HG02678 (cell line): ENCODE data around the gene NUP160.
"Not testable (repeated sequence)": the region's sequence is repeated elsewhere in the genome, so short reads cannot be mapped to it uniquely, and the experiment has no call there.

Experiments
- ATAC-seq: cut with Tn5 transposase; IDR thresholded peaks from one replicate; pipeline ENCODE4 v1.9.1; 2021; ENCODE audit warnings: mild to moderate bottlenecking, moderate library complexity; ENCODE audit not compliant: unreplicated experiment

Gene NUP160

GRCh38 chr11:47863189-47863897, 15.2 kb upstream of the NUP160 start:
- ATAC-seq: peak; percentile 50

DNA sequence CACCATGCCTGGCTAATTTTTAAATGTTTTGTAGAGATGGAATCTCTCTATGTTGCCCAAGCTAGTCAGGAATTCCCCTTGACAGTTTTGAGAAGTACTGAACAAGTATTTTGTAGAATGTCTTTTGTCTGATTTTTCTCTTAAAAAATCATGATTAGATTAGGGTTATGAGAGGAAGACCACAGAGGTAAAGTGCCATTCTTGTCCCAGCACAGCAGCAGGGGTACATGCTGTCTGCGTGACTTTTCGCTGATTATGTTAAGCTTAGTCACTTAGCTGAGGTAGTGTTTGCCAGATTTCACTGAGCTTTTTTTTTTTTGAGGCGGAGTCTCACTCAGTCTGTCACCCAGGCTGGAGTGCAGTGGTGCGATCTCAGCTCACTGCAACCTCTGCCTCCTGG, 13.6 kb upstream of the NUP160 start:
- no peak for ATAC-seq

- ATAC-seq: no peak
These were observed 12.4 kb upstream of the NUP160 start for GRCh38 chr11:47860536-47860935.

DNA sequence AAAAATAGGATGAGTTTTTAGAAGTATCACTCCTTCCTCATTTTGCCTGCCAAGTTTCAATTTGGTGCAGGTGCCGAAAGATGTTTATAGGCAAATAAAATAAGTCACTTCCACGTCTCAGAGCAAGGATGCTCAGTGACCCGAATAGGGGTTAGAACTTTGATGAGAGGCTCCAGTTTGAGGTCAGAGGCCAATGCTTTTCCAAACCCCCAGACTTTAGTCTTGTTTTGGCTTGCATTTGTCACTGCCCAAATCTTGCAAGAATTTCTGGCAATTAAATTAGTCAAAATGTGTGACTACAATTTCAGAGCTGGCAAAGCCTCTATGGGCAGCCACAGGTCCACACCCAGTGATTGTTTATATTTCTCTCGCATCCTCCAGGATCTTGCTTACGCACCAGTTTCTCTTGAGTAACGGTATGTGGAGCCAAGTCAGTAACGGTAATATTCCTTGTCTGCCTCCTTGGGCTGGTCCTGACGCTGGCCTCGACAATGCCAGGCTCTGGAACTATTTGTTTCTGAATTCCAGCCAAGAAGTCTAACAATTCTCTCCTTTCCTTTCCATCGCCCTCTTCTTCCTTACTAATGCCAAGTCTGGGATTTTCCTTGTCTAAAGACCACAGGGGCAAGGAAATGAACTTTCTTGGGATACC, 9.9 kb upstream of the NUP160 start:
- ATAC-seq: no peak

DNA sequence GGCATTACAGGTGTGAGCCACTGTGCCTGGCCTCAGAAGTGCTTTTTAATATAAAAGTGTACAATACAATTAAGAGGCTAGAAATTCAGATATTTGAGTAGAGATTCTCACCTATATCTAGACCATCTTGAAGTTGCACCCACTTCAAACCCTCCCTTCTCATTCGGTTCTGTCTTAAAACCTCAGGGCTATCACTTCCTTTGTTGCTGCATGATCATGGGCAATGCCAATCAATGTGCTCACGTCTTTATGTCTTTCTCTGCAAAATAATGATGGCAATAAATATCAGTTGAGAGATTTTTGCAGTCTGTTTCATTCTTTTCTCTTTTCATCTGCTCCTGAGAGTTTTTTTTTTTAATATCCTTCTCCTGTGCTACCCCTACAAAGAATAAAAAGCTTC, 9.3 kb upstream of the NUP160 start:
- no peak for ATAC-seq

GRCh38 chr11:47856186-47856585, 8.0 kb upstream of the NUP160 start:
- ATAC-seq: no peak

DNA sequence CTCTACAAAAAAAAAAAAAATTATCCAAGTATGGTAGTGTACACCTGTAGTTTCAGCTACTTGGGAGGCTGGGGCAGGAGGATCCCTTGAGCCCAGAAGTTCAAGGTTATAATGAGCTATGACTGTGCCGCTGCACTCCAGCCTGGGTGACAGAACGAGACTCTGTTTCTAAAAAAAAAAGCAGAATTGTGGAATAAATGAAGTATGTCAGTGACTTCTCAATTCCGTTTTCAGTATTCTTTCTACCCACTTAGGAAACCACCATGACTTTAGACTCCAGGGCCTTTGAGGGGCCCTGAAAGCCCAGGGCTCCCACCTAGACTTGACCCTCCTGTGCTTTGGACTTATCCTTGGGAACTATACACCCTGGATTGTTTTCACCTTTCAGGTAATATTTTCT, 6.5 kb upstream of the NUP160 start:
- peak; percentile 60 for ATAC-seq

DNA sequence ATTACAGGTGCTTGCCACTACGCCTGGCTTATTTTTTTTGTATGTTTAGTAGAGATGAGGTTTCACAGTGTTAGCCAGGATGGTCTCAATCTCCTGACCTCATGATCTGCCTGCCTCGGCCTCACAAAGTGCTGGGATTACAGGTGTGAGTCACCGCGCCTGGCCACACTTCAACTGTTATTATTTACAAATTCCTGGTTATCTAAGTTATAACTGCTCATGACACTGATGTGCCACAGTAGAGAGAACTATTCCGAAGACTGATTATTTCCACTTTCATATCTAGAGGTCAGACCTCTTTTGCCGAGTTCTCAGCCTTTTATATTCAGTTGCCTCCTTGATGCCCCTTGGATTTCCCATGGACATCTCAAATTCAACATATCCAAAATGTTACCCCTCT, 3.9 kb upstream of the NUP160 start:
- no peak for ATAC-seq

GRCh38 chr11:47850337-47850736, 2.2 kb upstream of the NUP160 start:
- no peak for ATAC-seq

- no peak for ATAC-seq
These were observed 578 bp upstream of the NUP160 start for GRCh38 chr11:47848700-47849155.

GRCh38 chr11:47847537-47847891, 636 bp downstream of the NUP160 start:
- no peak for ATAC-seq

DNA sequence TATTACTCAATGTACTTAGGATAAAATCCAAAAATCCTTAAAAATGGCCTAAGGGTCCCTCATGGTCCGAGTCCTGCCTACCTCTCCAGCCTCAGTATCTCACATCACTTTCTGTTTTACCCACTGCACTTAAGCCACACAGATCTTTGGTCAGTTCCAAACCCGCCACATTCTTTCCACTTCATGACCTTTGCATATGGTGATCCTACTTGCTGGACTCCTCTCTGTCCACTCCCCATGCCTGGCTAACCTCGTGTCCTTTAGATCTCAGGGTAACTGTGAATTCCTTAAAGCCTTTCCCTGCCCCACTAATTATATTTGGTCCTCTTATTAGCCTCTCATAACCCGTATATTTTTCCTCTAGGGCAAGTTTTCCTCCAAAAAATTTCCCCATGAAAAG, 1.2 kb downstream of the NUP160 start:
- ATAC-seq: no peak

- ATAC-seq: no peak
These were observed 4.6 kb downstream of the NUP160 start for GRCh38 chr11:47843361-47844055.

DNA sequence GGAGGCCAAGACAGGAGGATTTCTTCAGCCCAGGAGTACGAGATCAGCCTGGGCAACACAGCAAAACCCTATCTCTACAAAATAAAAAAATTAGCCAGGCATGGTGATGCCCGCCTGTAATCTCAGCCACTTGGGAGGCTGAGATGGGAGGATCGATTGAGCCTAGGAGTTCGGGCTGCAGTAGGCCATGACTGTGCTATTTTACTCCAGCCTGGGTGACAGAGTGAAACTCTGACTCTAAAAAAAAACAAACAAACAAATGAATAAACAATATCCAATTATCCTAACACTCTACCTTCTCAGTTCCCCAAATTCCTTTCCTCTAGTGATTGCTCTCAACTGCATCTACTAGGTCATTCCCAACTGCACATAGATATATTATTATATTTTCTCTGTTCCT, 5.4 kb downstream of the NUP160 start:
- ATAC-seq: no peak

DNA sequence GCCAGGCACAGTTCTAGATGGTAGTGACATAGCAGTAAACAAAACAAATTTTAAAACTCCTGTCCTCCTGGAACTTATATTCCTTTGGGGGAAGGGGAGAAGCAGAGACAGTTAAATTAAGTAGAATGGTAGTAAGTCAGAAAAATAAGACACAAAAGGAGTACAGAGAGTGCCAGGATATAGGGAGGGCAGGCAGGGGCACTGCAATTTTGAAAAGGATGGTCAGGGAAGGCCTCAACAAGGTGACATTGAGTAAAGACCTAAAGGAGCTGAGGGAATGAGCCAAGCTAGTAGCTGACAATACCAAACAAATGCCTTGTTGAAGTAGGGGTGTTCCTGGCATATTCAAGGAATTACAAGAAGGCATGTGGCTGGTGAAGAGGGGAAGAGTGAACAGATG, 10.2 kb downstream of the NUP160 start:
- ATAC-seq: no peak

GRCh38 chr11:47837292-47837691, 10.9 kb downstream of the NUP160 start:
- no peak for ATAC-seq

- not testable (repeated sequence) for ATAC-seq
These were observed 18.1 kb downstream of the NUP160 start for GRCh38 chr11:47830013-47830412.

DNA sequence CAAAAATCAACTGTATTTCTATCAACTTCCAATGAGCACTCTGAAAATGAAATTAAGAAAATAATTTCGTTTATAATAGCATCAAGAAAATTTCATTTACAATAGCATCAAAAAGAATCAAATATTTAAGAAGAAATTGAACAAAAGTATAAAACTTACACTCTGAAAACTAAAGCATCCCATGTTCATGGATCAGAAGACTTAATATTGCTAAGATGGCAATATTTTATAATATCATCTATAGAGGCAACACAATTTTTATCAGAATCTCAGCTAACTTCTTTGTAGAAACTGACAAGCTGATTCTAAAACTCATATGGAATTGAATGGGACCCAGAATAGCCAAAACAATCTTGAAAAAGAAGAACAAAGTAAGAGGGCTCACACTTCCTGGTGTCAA, 19.9 kb downstream of the NUP160 start:
- no peak for ATAC-seq

DNA sequence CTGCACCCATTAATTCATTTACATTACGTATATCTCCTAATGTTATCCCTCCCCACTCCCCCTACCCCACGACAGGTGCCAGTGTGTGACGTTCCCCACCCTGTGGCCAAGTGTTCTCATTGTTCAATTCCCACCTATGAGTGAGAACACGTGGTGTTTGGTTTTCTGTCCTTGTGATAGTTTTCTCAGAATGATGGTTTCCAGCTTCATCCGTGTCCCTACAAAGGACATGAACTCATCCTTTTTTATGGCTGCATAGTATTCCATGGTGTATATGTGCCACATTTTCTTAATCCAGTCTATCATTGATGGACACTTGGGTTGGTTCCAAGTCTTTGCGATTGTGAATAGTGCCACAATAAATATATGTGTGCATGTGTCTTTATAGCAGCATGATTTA, 25.5 kb downstream of the NUP160 start:
- ATAC-seq: not testable (repeated sequence)

- no peak for ATAC-seq
These were observed 28.4 kb downstream of the NUP160 start for GRCh38 chr11:47819743-47820142.

DNA sequence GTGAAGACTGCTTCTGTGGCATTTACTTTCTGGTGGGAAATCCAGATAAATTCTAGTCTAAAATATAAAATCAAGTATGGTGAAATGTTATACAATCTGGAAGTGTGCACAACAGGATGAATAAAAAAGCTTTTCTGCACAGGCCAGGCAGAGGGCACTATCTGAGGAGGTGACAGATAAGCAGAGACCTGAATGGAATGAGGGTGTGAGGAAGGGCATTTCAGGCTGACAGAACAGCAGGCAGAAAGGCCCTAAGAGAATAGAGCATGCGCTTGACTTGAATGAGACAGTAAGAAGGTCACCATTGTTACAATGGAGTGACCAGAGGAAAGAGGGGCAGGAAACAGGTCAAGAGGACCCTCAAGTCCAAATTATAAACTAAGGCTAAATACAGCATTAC, 47.4 kb downstream of the NUP160 start:
- no peak for ATAC-seq

GRCh38 chr11:47797633-47798032, 50.5 kb downstream of the NUP160 start:
- ATAC-seq: no peak
